ENCODE data around the gene DUSP15.

GRCh38 chr20:31844737-31845299 lies 25.5 kb downstream of the DUSP15 start:
- TF ChIP-seq POLR2A (IDR thresholded peaks at IDR 0.05): no peak
- no peak for TF ChIP-seq CTCF (IDR thresholded peaks at IDR 0.05)
